HepG2 (cell line): ENCODE data around the gene OBP2B. TPM values are rescaled to one million over a fixed set of nuclear protein-coding genes. Genes with fewer than 3 reads are reported as not detected.

Experiments used
- ESRRA ChIP-seq: sonication (generic); formaldehyde crosslinking; IDR thresholded peaks from 2 replicates; pipeline ENCODE4 v1.5.1; 2020; ENCODE audit warnings: mild to moderate bottlenecking, low read depth, missing genetic modification reagents
- GATAD2A ChIP-seq: IDR thresholded peaks from 2 replicates; pipeline ENCODE4 v1.6.1; 2016
- HNF4A ChIP-seq: sonication (generic); formaldehyde crosslinking; IDR thresholded peaks from 2 replicates; pipeline ENCODE4 v1.4.0; 2020; ENCODE audit warnings: missing genetic modification reagents
- MAZ ChIP-seq, 2 experiments: sonication (generic) in 1 of 2; formaldehyde crosslinking in 1 of 2; IDR thresholded peaks; 2 replicates each; pipeline versions ENCODE4 v1.5.0 to v1.6.1; 2012 to 2020; ENCODE audit warnings: low read depth in 2 of 2, mild to moderate bottlenecking in 2 of 2, borderline replicate concordance in 1 of 2, improper control_type of control experiment in 1 of 2, low read length in 1 of 2, missing genetic modification reagents in 1 of 2, moderate library complexity in 1 of 2
- MXD4 ChIP-seq: IDR thresholded peaks from 2 replicates; pipeline ENCODE4 v1.6.1; 2016; ENCODE audit warnings: mild to moderate bottlenecking, missing biosample characterization, missing genetic modification reagents
- NONO ChIP-seq, 2 experiments: fragments of 450-650 bp in 1 of 2; sonication (generic) in 1 of 2; formaldehyde crosslinking in 1 of 2; IDR thresholded peaks in 1 of 2; conservative IDR thresholded peaks in 1 of 2; 2 replicates each; pipeline versions ENCODE4 v1.6.1 to v1.8.0; 2017 to 2022; ENCODE audit warnings: mild to moderate bottlenecking in 1 of 2, missing genetic modification reagents in 1 of 2, moderate library complexity in 1 of 2
- NR2C2 ChIP-seq: sonication (generic); formaldehyde crosslinking; IDR thresholded peaks from 2 replicates; pipeline ENCODE4 v1.4.0; 2020; ENCODE audit warnings: missing genetic modification reagents, mild to moderate bottlenecking, moderate library complexity, borderline replicate concordance
- RXRA ChIP-seq: sonication (generic); formaldehyde crosslinking; IDR thresholded peaks from 2 replicates; pipeline ENCODE4 v1.5.1; 2020; ENCODE audit warnings: missing genetic modification reagents
- RXRB ChIP-seq: IDR thresholded peaks from 2 replicates; pipeline ENCODE4 v1.6.1; 2016; ENCODE audit warnings: borderline replicate concordance, missing genetic modification reagents, missing compliant biosample characterization
- SAFB2 ChIP-seq: sonication (generic); formaldehyde crosslinking; IDR thresholded peaks from 2 replicates; pipeline ENCODE4 v1.5.1; 2020; ENCODE audit warnings: missing genetic modification reagents, low read depth, mild to moderate bottlenecking, borderline replicate concordance
- SALL1 ChIP-seq: sonication (generic); formaldehyde crosslinking; IDR thresholded peaks from 2 replicates; pipeline ENCODE4 v1.8.0; 2022; ENCODE audit warnings: mild to moderate bottlenecking, missing genetic modification reagents
- SIN3A ChIP-seq: IDR thresholded peaks from 2 replicates; pipeline ENCODE4 v1.6.1; 2011; ENCODE audit warnings: low read depth, mild to moderate bottlenecking, control low read depth, low read length, borderline replicate concordance
- TBP ChIP-seq: sonication (generic); formaldehyde crosslinking; IDR thresholded peaks from 2 replicates; pipeline ENCODE4 v1.5.0; 2020; ENCODE audit warnings: missing genetic modification reagents
- TCF12 ChIP-seq, 2 experiments: fragments of 450-650 bp in 1 of 2; sonication (generic) in 1 of 2; formaldehyde crosslinking in 1 of 2; IDR thresholded peaks; 2 replicates each; pipeline versions ENCODE4 v1.6.1 to v1.8.0; 2017 to 2022; ENCODE audit warnings: antibody characterized with exemption in 1 of 2, mild to moderate bottlenecking in 1 of 2, missing genetic modification reagents in 1 of 2, moderate library complexity in 1 of 2
- ZBTB34 ChIP-seq: sonication (generic); formaldehyde crosslinking; IDR thresholded peaks from 2 replicates; pipeline ENCODE4 v1.8.0; 2022; ENCODE audit warnings: mild to moderate bottlenecking, missing genetic modification reagents
- ZNF335 ChIP-seq: sonication (generic); formaldehyde crosslinking; IDR thresholded peaks from 2 replicates; pipeline ENCODE4 v1.4.0; 2020; ENCODE audit warnings: missing genetic modification reagents
- ZNF513 ChIP-seq: sonication (generic); formaldehyde crosslinking; conservative IDR thresholded peaks from 2 replicates; pipeline ENCODE4 v1.5.0; 2020; ENCODE audit warnings: missing genetic modification reagents
- ZNF580 ChIP-seq: IDR thresholded peaks from 2 replicates; pipeline ENCODE4 v1.6.1; 2016; ENCODE audit warnings: low read depth, borderline replicate concordance
- ZNF687 ChIP-seq: sonication (generic); formaldehyde crosslinking; IDR thresholded peaks from 2 replicates; pipeline ENCODE4 v1.5.1; 2020; ENCODE audit warnings: mild to moderate bottlenecking, missing genetic modification reagents, moderate library complexity
- ZNF724P ChIP-seq: sonication (generic); formaldehyde crosslinking; IDR thresholded peaks from 2 replicates; pipeline ENCODE4 v1.8.0; 2022; ENCODE audit warnings: missing genetic modification reagents, borderline replicate concordance
- ZSCAN31 ChIP-seq: sonication (generic); formaldehyde crosslinking; IDR thresholded peaks from 2 replicates; pipeline ENCODE4 v1.5.0; 2020; ENCODE audit warnings: low read depth, mild to moderate bottlenecking, missing genetic modification reagents
- polyA plus RNA-seq, 8 experiments: library from polyadenylated mRNA; depleted of rRNA in 3 of 8; stranded (reverse) in 7 of 8; unstranded in 1 of 8; fragments of >200 nt; fragmentation: Illumina TruSeq in 4 of 8; extraction: Trizol in 4 of 8; gene quantifications; 2 replicates each; pipeline versions ENCODE4 v1.2.1 to v1.2.3, GENCODE V29; 2011 to 2016; ENCODE audit warnings: low read depth in 4 of 8, missing spikeins in 1 of 8, mixed read lengths in 1 of 8; ENCODE audit not compliant: insufficient read depth in 1 of 8
- total RNA-seq, 5 experiments: library from RNA; depleted of rRNA; stranded (reverse); fragments of >200 nt; fragmentation: Illumina TruSeq; extraction: Trizol; gene quantifications; 2 replicates each; pipeline ENCODE4 v1.2.3, GENCODE V29; 2016; ENCODE audit warnings: low read depth in 1 of 5

OBP2B gene
- total and polyA plus RNA-seq, 2 of the 13 experiments (the other 11 are each of a cell fraction or from before 2014, with no cell fraction given): not detected

- TF ChIP-seq SALL1 (CRISPR knock-in tag): peak; percentile 34
- TF ChIP-seq ZNF580: 0 out of 2 replicates have a peak, but pooled peaks have one; percentile 45
- peak; percentile 19; the same call in 1 of the 2 replicates for TF ChIP-seq GATAD2A (CRISPR knock-in tag)
- no peak for TF ChIP-seq ZSCAN31 (CRISPR knock-in tag)
- TF ChIP-seq SAFB2 (CRISPR knock-in tag): no peak
- no peak for TF ChIP-seq TBP (CRISPR knock-in tag)
- TF ChIP-seq TCF12 (IDR thresholded peaks at IDR 0.05): no peak
- TF ChIP-seq TCF12 (CRISPR knock-in tag; IDR thresholded peaks at IDR 0.05): no peak
- TF ChIP-seq ZNF335 (CRISPR knock-in tag): 0 out of 2 replicates have a peak, but pooled peaks have one; percentile 41
- TF ChIP-seq HNF4A: peak; percentile 79
- no peak for TF ChIP-seq ZNF513 (CRISPR knock-in tag)
- no peak for TF ChIP-seq ZBTB34 (CRISPR knock-in tag)
- TF ChIP-seq MAZ (IDR thresholded peaks at IDR 0.05; ENCODE audit: borderline replicate concordance, low read depth, low read length): peak; percentile 65; the same call in 1 of the 2 replicates
- TF ChIP-seq MAZ (CRISPR knock-in tag; IDR thresholded peaks at IDR 0.05; ENCODE audit: low read depth): 0 out of 2 replicates have a peak, but pooled peaks have one; percentile 4
- peak; percentile 53; the same call in 1 of the 2 replicates for TF ChIP-seq ZNF687 (CRISPR knock-in tag)
- no peak for TF ChIP-seq ZNF724P
- TF ChIP-seq ESRRA (CRISPR knock-in tag): peak; percentile 42; the same call in 1 of the 2 replicates
- TF ChIP-seq NONO (IDR thresholded peaks at IDR 0.05): no peak
- 0 out of 2 replicates have a peak, but pooled peaks have one; percentile 43 for TF ChIP-seq NONO (CRISPR knock-in tag; conservative IDR thresholded peaks at IDR 0.05)
- no peak for TF ChIP-seq SIN3A
- peak; percentile 24; the same call in 1 of the 2 replicates for TF ChIP-seq RXRA (CRISPR knock-in tag)
- peak; percentile 27; the same call in 1 of the 2 replicates for TF ChIP-seq MXD4 (CRISPR knock-in tag)
- TF ChIP-seq NR2C2 (CRISPR knock-in tag): peak; percentile 82; the same call in 1 of the 2 replicates
- peak; percentile 45; the same call in 1 of the 2 replicates for TF ChIP-seq RXRB (CRISPR knock-in tag)
Observed at GRCh38 chr9:133238272-133238850, 29.3 kb upstream of the OBP2B start (continued).
